ENCODE measurements around the gene ESR1.
"Not testable (repeated sequence)": the region's sequence is repeated elsewhere in the genome, so short reads cannot be mapped to it uniquely, and the experiment has no call there.

The ESR1 gene

GRCh38 chr6:151899796-151900195, 92.3 kb downstream of the ESR1 start:
- DNase-seq, result not testable (repeated sequence)

GRCh38 chr6:151900256-151900655, 92.8 kb downstream of the ESR1 start:
- DNase-seq, result no peak

- DNase-seq, result no peak
Measured at GRCh38 chr6:151901009-151901411, 93.5 kb downstream of the ESR1 start.

GRCh38 chr6:151904631-151905030, 97.1 kb downstream of the ESR1 start:
- no peak for DNase-seq

- DNase-seq, result no peak
Measured at GRCh38 chr6:151905072-151905471, 97.6 kb downstream of the ESR1 start.

- no peak for DNase-seq
Measured at GRCh38 chr6:151905854-151906253, 98.4 kb downstream of the ESR1 start.

- no peak for DNase-seq
Measured at GRCh38 chr6:151911401-151911800, 103.9 kb downstream of the ESR1 start.

- DNase-seq, result peak; percentile 16
Measured at GRCh38 chr6:151914484-151914883, 107.0 kb downstream of the ESR1 start.

GRCh38 chr6:151916075-151916474, 108.6 kb downstream of the ESR1 start:
- DNase-seq, result no peak

GRCh38 chr6:151916680-151917164, 109.2 kb downstream of the ESR1 start:
- no peak for DNase-seq

- no peak for DNase-seq
Measured at GRCh38 chr6:151917531-151918329, 110.2 kb downstream of the ESR1 start.

- no peak for DNase-seq
Measured at GRCh38 chr6:151940307-151940706, 132.8 kb downstream of the ESR1 start.

GRCh38 chr6:151948002-151948743, 140.7 kb downstream of the ESR1 start:
- no peak for DNase-seq

- DNase-seq, result no peak
Measured at GRCh38 chr6:151958332-151958731, 150.8 kb downstream of the ESR1 start.

GRCh38 chr6:151959086-151959485, 151.6 kb downstream of the ESR1 start:
- DNase-seq, result no peak

- no peak for DNase-seq
Measured at GRCh38 chr6:151961809-151962208, 154.3 kb downstream of the ESR1 start.

- no peak for DNase-seq
Measured at GRCh38 chr6:151962246-151962846, 154.9 kb downstream of the ESR1 start.

- DNase-seq, result no peak
Measured at GRCh38 chr6:151963001-151963400, 155.5 kb downstream of the ESR1 start.

GRCh38 chr6:151964412-151964811, 156.9 kb downstream of the ESR1 start:
- DNase-seq, result not testable (repeated sequence)

GRCh38 chr6:151974061-151974617, 166.7 kb downstream of the ESR1 start:
- no peak for DNase-seq

- no peak for DNase-seq
Measured at GRCh38 chr6:151975795-151976194, 168.3 kb downstream of the ESR1 start.

- DNase-seq, result peak; percentile 86
Measured at GRCh38 chr6:151988199-151988598, 180.7 kb downstream of the ESR1 start.

- no peak for DNase-seq
Measured at GRCh38 chr6:151992091-151992490, 184.6 kb downstream of the ESR1 start.

Measured in NCI-H82 (cell line).